Embryonic facial prominence (tissue), 1 donor: ENCODE data around the gene VSIG2.

ENCODE experiments used
- DNase-seq: peaks from one replicate; pipeline ENCODE4 v3.0.0-alpha.2; 2016; ENCODE audit errors: extremely low spot score

The VSIG2 gene

DNA sequence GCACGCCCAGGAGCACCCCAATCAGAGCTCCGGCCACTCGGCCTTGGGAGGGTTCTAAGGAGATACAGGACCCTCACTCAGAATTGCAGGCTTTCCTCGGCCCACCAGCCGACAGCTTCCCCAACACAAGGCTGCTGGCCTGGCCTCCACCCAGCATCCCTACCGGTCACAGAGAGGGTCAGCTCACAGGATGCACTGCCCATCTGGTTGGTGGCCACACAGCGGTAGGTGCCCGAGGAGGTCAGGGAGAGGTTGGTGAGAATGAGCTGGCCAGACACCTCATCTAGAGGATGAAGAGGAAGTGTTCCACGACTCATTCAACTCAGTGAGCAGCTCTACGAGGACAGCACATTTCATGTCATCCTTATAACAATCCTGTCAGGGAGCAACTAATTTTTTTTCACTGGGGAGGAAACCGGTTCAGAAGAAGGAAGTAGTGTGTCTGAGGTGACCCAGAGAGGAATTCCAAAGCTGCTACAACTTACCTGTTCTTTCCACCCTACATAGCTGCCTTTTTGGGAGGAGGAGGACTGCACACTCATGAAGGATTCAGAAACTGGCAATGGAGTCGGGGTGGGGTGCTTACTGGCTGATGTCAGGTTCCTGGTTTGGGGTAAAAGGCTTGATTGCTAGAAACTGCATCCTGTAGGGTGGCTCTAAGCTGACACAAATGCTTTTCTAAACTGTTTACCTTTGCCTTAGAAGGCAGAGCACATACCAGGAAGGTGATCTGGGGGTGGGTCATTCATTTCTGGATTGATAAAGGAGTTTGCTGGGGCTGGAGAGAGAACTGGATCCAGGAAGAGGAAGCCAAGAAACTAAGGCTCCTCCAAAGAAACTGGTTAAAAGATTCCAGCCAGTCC, 3.3 kb downstream of the VSIG2 start:
- no peak for DNase-seq

- DNase-seq, result no peak
Observed at GRCh38 chr11:124748100-124748418, 4.0 kb downstream of the VSIG2 start.

DNA sequence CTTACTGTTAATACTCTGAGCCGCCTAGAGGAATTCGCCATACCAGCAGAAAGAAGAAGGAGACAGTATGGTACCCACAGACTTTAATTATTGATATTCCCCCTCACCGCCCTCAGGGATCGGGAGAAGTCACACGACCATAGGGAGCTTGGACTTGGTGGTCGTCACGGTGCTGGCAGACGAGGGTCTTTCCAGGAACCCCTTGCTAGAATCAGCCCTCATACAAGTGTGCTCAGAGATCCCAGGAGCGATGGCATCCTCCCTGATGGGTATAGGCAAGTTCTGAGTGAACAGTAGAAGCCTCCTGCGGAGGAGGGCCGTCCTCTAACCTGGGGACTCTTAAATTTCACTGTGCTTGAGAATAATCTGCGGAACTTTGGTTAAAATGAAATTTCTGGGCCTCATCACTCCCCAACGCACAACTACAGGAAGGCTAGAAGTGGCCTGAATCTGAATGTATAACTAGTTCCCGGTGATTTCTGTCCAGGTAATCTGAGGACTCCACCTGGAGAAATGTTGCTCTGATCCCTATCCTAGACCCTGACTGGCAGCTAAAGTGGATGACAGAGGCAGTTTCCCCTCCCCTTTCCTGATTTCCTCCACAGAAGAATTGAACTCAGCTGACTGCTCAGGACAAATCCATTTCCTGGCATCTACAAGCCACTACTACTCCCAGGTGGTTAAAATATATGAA, 4.5 kb downstream of the VSIG2 start:
- DNase-seq, result no peak

- no peak for DNase-seq
Observed at GRCh38 chr11:124746621-124747243, 5.3 kb downstream of the VSIG2 start.

DNA sequence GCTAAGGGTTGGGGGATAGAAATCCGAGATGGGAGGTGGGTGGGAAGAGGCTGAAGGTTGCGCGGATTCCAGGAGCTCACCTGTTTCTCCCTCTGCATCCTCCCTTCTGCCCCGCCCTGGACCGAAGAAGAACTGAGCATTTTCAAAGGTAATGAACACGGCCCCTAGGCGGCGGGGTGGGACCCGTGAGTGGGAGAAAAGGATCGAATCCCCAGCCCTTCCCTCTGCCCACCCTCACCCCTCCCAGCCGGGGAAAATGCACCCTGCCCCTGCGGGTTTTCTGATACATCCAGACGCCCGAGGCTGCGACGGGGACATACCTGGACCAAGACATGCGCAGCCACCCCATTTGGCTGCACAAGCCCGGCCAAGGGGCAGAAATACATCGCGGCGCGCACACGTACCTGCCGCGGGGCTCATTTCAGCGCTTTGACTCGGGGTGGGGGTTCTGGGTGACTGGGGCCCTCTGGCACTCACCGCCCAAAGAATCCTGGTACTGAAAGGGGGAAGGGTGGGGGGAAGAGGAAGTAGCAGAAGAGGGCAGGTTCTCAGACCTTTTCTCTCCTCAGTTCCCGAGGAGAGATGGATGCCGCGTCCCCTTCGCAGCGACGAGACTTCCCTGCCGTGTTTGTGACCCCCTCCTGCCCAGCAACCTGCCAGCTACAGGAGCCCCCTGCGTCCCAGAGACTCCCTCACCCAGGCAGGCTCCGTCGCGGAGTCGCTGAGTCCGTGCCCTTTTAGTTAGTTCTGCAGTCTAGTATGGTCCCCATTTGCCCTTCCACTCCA, 6.0 kb downstream of the VSIG2 start:
- no peak for DNase-seq

GRCh38 chr11:124745270-124745834, 6.7 kb downstream of the VSIG2 start:
- no peak for DNase-seq

DNA sequence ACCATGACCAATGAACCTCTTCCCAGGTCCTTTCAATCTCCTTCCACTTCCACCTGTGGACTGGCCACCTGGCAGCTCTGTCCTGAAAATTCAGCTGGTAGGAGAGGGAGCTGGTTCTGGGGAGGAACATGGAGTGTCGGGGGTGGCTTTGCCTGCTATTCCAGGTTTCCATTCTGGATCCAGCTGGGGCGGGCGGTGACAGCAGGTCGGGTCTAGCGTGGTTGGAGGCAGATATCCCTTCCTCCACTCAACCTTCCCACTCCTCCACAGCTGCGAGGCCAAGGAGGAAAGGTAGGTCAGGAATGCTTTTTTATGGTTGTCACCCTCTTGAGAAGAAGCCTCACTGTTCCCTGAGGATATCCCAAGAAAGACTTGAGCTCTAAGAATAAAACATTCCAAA, 9.0 kb downstream of the VSIG2 start:
- no peak for DNase-seq

DNA sequence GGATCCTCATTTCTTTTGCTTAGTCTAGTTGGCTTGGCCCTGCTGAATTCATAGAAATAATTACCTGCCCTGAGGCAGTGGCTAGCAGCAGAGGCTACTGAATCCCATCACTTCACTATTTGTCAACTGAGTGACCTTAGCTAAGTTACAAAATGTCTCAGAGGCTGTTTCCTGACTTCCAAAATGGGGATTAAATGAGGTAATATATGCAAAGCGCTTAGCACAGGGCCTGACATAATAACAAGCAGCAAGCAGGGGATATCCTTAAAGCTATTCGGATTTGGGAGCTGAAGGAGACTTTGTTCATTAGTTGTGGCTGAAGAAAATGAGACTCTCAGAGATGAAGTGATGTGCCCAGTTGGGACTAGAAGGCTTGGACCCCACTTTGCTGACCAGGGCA, 9.5 kb downstream of the VSIG2 start:
- DNase-seq, result no peak

DNA sequence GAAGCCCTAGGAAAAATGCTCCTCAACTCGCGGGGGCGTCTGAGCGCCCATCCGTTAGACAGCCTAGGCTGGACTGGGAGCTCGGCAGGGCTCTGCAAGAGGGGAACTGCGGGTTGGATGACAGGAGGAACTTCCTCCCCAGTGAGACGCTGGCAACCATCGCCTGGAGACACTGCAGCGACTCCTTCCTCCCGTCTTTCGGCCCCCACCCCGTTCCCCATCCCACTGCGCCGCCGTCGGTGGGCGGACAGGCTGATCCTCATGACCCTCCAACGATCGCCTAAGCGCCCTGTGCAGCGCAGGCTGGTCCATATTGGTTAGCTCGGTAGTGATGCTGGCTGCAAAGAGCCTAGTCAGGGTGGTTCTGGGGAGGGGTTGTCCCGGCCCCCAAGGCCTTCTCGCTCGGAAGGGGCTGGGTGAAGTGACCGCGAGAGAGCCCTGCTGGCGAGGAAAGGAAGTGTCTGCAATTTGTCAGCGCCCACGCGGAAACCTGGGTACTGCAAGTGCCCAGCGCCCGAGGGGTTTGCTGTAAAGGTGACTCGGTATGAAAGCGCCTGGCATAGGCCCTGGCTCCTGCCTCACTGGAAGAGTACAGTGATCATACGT, 11.7 kb downstream of the VSIG2 start:
- DNase-seq, result no peak

GRCh38 chr11:124739479-124740276, 12.4 kb downstream of the VSIG2 start, which contains the start of gene NRGN:
Gene NRGN, plus strand, starts transcription at chr11:124739942. Its CDS starts 143 bp downstream, at chr11:124740085.
- peak; percentile 84 for DNase-seq

DNA sequence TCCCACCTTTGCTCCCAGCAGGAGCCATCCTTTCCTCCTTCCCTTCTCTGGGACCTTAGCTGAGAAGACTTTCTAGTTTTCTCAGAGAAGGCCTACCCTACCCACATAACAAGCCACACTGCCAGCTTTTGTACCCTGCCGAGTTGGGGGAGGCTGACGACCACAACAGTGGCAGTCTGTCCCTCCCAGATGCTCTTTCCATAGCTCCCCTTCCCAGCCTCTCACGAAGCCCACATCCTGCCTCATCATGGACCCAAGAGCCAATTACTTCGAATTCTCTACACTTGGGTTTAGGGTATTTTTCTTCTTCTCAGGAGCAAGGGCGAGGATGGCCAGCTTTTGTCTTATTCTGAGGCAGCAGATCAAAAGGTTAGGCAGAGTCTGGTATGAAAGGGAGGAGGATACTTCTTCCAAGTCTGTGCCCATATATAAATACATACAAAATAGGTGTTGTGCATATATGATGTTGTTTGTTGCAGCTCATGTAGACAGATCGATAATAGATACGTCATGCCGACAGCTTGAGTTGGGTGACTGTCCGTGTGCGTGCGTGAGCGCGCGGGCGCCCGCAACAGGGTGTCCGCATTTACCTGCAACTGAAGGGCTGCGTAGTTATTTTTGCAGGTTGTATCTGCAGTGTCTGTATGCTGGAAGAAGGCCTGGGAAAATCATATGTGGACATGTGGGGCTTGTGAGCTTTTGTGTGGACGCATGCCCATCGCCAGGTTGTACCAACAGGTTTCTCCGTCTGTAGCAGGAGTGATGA, 13.2 kb downstream of the VSIG2 start:
- no peak for DNase-seq

- DNase-seq, result no peak
Observed at GRCh38 chr11:124737638-124738305, 14.3 kb downstream of the VSIG2 start.

DNA sequence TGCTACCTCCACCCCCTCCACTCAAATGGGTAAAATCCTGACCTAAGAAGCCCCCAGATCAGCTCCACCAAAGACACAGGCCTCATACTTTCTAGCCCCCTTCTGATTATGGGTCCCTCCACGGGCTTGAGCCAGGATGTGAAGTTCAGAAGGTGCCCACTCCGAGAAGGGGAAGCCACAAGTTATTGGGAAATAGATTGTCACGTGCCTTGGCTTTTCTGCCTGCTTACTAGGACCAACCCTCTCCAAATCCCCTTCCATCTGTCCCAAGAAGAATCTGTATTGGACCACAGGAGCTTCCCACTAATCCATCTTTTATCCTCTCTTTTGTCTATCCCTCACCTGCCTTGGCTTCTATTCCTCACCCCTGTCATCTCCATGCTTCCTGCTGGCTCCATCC, 15.3 kb downstream of the VSIG2 start:
- no peak for DNase-seq

- no peak for DNase-seq
Observed at GRCh38 chr11:124732230-124732629, 19.8 kb downstream of the VSIG2 start.

DNA sequence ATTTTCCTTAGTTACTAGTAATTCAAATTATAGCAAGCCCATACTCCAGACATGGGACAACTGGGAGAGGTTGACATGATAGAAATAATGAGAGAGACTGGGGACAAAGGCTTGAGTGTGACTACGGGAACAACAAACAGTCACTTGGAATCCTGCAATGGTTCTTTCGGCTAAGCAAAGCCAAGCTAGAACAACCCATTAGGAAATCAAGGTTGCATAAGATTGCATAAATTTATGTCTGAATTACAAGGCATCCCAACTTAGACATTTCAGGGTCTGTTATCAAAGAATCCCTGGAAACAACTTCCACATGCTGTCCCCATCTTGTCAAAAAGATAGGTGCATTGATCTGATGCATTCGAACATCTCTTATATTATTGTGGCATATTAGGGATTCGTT, 22.5 kb downstream of the VSIG2 start:
- DNase-seq, result no peak

GRCh38 chr11:124728134-124728533, 23.9 kb downstream of the VSIG2 start:
- DNase-seq, result no peak

GRCh38 chr11:124727474-124727873, 24.6 kb downstream of the VSIG2 start:
- no peak for DNase-seq

DNA sequence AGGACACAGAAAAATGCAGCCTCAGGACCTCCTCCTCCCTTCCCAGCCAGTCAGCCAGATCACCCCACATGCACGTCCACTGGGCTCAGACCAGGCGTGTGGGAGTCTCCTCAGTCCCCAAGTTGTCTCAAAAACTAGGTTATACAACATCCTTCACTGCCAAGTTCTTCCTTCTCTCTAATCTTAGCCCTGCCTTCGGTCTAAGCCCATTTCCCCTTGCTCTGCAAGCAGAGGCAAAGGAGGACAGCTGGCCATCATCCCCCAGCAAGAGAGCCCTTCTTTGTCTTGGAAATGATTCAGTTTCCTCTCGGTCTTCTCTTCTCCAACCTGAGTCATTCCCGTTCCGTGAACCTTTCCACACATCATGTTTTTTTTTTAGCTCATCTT, 26.3 kb downstream of the VSIG2 start:
- DNase-seq, result no peak
